HG03108 (cell line): ENCODE measurements around the gene FKBP1B.
"Not testable (repeated sequence)": the region's sequence is repeated elsewhere in the genome, so short reads cannot be mapped to it uniquely, and the experiment has no call there.

Source experiments
- ATAC-seq: cut with Tn5 transposase; IDR thresholded peaks from one replicate; pipeline ENCODE4 v1.9.1; 2021; ENCODE audit warnings: moderate library complexity; ENCODE audit not compliant: unreplicated experiment

The FKBP1B gene

DNA sequence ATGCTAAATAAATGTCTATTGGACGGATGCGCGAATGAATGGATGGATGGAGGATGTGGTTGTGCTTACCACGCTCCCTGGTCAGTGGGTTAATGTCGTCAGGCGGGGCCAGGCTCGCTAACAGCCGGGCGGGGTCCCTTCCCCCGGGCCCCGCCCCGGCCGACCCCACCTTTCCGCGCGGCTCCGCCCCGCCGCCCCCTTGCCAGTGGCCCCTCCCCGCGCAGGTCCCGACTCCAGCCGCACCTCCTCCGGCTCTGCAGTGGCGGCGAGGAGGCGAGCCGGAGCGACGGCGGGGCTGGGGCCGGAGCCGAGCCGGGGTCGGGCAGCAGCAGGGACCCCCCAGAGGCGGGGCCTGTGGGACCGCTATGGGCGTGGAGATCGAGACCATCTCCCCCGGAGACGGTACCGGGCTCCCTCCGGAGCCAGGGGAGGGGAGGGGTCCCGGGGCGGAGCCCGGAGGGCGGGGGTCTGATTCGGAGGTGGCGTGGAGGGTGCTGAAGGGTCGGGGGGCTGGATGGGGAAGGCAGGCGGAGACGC, at the start of gene FKBP1B:
FKBP1B (plus strand) TSS at position 257 of the 537 bp plus-strand sequence; CDS start at position 366, 109 bp downstream.
- ATAC-seq = no peak

DNA sequence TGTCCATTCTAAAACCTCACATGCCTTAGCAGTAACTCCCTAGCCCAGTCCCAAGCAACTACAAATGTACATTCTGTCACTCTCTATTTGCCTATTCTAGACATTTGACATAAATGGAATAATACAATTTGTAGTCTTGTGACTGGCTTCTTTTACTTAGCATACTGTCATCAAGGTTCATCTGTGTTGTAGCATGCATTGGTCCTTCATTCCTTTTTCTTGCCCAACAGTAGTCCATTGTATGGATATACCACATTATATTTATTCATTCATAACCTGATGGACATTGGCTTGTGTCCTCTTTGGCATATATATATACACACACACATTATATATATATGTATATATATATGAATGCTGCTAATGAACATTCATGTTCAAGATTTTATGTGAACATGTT, 41.8 kb upstream of the FKBP1B start:
- no peak for ATAC-seq

DNA sequence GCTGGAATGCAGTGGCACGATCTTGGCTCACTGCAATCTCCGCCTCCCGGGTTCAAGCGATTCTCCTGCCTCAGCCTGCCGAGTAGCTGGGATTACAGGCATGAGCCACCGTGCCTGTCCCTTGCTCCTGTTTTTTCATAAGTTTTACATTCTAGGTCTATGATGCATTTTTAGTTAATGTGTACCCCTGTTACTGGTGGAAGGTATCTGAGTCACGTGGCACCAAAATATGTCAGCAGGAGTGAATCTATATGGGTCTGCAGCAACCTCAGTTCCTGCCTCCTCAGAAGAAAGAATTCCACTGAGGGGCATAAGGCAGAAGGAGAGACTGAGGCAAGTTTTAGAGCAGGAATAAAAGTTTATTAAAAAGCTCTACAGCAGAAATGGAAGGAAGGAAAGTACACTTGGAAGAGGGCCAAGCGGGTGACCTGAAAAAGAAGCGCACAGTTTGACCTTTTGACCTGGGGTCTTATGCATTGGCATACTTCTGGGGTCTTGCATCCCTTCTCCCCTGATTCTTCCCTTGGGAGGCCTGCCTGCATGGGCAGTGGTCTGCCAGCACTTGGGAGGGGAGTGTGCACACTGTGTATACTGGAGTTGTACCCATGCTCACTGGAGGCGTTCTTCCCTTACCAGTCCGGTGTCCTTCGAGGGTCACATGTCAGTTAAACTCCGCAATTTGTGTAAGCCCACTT, 40.7 kb upstream of the FKBP1B start:
- ATAC-seq = no peak

DNA sequence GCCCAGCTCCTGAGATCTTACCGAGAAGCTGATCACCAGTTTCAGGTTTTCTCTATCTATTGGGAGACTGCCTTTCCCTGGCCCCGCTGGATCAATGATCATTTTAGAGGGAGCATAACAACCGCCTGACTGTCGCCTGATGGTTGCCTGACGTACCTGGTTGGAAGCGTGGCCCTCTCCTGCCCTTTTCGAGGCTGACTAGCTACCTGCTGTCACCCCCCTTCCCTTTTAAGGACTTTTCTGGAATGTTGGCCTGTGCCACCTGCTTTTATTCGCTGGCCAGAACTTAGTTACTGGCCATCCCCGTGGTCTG, 40.2 kb upstream of the FKBP1B start:
- no peak for ATAC-seq

DNA sequence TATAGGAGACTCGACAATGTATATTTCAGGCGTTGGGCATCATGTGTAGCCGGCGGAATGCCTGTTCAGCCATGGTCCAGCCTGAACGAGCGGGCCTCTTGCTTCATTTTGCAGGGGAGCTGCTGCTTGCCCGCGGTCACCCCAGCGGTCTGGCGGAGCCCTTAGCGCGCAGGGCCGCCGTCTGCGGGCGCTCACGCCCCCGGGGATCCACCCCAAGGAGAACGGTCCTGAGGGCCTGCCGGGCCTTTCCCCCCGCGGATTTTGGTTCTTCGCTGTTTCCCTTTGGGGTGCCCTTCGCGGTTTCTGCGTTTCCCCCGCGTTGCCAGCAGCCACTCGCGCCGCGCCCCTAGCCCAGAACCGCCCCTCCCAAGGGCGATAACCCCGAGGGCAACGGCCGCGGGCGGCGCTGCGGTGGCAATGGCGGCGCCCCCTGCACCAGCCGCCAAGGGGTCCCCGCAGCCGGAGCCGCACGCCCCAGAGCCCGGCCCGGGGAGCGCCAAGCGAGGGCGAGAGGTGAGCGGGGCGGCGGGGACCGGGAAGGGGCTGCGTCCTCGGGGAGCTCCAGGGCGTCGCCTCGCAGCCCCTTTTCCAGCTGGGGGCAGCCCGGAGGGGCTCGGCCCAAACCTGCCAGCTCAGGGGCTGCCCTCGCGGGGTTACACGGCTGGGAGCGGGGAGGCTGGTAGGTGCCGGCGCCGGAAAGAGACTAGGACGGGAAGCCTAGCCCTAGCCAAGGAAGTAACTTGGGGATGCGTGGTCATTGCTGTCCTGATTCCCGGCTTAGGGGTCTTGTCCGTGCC, 39.7 kb upstream of the FKBP1B start, which contains the start of gene MFSD2B:
MFSD2B (plus strand) TSS at position 406 of the 797 bp plus-strand sequence; CDS start at position 418, 12 bp downstream.
- no peak for ATAC-seq

DNA sequence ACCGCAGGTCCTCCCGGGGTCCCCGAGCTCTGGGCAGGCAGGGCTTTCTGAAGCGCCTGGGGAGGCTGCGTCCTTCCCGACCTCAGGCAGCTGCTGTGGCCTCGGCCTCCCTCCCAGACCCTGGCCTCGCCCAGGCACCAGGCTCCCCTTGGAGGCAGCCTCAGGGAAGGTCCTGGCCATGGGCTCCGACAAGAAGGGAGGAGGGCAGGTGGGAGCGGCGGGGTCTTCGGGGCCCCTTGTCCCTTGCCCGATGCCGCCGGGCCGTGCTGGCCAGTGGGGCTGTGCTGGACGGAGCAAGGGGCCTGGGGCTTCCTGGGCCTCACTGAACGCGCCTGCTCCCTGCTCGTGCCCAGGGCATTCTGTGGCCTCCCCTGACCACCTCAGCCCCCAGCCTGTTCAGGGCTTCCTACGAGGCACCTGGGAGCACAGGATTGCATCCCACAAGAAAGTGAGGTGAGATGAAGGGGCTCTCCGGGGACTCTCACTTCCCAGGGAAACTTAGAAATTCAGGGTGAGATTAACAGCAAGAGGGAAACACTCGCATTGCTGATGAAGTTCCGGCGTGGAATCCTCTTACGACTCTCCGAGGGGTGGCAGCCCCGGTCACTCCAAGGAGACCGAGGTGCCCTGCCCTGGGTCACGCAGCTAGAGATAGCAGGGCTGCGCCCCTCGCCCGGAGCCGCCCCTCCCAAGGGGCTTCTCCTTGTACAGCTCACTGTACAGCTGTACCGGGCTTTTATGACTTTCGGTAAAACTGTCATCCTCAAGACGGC, 38.9 kb upstream of the FKBP1B start:
- no peak for ATAC-seq

DNA sequence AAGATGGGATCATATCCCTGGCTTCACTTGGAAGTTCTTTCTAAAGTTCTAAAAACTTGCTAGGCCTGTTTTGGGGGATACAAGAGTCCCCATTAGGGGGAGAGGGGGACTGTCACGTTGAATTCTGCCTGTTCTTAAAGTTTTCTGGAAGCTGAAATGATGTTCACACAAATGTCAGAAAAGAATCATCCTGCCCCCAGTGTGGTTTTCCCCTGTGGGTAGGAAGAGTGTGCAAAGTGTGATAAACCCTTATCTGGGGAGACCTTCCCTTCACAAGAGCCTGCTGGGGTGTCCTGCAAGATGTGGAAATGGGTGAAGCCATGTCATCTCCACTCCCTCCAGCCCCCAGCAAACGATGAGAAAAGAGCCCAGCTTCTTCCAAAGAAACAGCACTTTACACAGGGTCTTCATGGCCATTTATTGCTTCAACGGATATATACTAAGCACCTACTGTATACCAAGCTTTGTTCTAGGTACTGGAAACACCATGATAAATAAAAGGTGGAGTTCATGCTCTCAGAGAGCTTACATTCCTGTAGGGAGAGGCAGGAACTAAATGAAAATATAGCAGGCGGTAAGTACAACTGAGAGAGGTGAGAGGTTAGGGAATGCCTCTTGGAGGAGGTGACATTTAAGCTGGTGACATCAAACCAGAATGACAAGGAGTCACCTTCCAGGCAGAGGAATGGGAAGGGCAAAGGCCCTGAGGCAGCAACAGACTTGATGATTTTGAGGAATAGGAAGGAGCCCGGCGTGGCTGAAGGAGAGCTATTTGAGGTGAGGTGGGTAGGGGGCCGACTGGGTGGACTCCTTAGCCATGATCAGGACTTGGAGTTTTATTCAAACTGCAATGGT, 38.1 kb upstream of the FKBP1B start:
- ATAC-seq = no peak

DNA sequence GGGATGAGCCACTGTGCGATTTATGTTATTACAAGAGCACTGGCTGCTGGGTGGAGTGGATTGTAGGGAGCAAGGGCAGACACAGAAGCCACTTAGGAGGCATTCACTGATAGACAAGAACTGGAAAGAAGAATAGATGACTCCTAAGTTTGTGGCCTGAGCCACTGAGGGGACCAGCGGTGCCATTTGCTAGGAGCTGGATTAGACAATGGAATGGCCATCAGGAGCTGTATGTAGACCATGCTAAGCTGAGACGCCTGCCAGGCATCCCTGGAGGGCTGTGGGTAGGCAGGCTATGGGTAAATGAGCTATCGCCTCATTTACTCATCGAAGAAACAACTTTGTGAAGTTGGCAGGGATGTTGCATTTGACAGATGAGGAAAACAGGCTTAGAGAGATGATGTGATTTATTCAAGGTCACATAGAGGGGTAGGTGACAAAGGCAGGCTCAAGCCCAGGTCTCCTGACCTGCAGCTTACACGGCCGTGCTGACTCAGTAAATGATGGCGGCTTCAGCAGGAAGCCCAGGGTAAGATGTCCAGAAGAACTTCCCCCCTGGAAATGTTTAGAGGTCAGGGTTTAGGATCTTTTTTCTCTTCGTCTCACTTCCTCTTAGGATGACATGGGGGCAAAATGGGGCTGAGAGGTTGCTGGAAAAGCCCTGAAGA, 36.9 kb upstream of the FKBP1B start:
- no peak for ATAC-seq

DNA sequence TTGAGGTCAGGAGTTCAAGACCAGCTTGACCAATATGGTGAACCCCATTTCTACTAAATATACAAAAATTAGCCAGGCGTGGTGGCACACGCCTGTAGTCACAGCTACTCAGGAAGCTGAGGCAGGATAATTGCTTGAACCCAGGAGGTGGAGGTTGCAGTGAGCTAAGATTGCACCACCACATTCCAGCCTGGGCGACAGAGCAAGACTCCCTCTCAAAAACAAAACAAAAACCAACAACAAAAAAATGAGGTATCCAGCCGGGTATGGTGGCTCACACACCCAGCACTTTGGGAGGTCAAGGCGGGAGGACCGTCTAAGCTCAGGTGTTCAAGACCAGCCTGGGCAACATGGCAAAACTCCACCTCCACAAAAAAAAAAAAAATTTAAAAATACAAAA, 34.6 kb upstream of the FKBP1B start:
- not testable (repeated sequence) for ATAC-seq

DNA sequence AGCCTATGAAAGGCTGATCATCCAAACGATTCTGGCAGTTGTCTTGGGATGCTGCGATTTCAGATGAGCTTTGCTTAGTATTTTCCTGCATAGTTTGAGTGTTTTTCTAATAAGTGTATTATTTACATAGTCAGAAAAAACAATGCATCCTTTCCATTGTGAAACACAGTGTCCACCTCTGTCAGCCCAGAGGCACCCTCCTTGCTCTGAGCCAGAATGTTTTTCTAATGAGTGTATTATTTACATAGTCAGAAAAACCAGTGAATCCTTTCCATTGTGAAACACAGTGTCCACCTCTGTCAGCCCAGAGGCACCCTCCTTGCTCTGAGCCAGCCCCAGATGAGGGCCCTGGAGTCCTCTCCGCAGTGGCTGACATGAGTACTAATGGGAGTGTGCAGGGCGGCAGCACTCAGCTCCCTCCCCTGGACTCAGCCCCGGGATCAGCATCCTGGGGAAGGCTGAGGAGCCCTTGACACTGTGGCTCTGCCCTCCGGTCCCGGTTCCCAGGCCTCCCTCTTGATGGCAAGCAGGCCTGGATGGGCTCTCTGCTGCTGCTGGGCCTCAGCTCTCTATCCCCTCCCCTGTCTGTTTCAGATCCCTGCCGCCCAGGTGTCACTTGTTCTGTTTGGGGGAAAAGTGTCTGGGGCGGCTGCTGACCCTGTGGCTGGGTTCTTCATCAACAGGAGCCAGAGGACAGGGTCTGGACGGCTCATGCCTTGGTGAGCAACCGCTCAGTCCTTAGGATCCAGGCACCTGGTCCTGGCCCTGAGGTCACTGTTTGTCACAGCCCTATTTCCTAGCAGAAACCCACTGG, 33.8 kb upstream of the FKBP1B start:
- ATAC-seq = no peak

DNA sequence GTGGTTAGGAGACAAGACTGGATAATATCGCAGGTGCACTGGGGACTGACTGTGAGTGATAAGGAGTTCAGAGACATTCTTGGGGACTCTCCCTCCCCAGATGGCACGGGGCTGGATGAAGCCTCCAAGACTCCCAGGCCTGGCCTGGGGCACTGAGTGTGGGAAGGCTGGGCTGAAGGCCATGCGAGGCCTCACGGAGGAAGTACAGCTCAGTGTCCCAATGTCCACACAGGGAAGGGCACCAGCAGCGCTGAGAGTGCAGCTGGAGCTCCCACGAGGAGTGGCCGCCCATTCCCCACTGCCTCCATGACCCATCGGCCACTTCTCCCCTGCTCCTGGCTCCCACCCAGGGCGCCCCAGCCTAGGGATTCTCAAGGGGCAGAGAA, 33.2 kb upstream of the FKBP1B start:
- ATAC-seq = no peak

DNA sequence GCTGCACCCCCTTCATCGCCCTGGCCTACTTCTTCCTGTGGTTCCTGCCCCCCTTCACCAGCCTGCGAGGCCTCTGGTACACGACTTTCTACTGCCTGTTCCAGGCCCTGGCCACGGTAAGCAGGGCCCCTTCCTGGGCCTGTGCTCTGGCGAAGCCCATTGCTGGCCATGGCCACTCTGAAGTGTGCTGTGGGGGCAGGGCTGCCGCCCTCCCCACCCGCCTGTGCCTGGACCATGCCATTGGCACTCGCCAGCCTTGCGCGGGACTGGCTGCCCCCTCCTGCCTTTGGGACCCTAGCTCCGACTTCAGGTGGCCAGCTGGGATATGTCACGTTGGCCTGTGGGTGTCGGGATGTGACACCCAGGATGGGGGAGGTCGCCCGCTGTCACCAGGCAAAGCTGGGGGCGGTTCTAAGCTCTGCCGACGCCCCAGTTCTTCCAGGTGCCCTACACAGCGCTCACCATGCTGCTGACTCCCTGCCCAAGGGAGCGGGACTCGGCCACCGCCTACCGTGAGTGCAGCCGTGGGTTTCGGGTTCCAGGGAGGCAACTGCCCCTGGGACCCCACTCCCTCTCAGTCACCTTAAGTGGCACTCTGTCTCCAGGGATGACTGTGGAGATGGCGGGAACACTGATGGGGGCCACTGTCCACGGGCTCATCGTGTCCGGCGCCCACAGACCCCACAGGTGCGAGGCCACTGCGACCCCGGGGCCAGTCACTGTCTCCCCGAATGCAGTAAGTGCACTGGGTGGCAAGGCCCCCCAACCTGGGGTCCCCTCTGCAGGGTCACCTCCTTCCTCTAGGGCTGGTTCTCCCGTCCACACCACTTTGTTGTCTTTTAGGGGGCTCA, 32.5 kb upstream of the FKBP1B start:
- no peak for ATAC-seq

DNA sequence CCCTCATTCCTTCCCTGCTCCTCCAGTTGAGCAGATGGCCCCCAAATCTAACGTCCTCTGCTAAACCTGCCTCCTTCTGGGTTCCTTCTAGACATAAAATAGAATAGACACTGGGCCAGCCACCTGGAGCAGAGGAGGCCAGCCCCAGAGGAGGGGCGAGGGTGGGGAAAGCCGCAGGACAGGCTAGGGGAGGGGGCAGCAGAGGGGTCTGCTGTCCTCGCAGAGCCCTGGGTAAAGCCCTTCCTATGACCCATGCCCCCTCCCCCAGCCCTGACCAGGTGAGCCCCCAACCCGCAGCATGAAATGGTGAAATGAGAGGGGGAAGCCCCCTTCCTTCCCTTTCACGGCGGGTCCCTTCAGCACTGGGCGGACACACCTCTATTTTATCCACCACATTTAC, 31.8 kb upstream of the FKBP1B start:
- ATAC-seq = no peak

DNA sequence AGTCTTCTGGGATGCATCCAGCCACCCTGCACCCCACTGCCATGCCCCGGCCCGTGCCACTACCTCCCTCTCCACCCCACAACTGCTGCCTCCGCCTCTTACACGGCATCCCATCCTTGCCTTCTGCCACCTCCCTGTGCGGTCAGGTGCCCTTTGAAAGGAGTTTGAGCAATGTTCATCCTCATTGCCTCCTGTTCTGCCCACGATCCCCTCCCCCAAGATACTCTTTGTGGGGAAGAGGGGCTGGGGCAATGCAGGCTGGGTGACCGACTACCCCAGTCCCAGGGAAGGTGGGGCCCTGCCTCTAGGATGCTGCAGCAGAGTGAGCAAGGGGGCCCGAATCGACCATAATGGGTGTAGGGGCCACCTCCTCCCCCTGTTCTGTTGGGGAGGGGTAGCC, 31.3 kb upstream of the FKBP1B start:
- no peak for ATAC-seq

DNA sequence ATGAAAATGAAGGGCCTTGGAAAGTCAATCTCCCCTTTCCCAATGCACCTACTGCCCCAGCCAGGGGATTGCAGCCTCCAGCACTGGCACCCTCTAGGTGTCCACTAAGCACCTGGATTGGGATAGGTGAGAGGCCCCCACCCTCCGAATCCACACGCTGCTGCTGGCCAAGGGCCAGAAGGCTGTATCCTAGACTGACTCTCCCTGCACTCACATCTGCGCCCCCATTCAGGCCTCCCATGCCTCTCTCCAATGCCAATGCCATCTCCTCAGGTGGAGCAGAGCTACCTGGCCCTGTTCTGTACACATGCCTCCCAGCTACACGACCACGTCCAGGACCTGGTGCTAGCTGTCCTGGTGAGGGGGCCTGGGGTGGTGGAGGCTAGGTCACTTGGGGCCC, 29.8 kb upstream of the FKBP1B start:
- ATAC-seq = no peak

DNA sequence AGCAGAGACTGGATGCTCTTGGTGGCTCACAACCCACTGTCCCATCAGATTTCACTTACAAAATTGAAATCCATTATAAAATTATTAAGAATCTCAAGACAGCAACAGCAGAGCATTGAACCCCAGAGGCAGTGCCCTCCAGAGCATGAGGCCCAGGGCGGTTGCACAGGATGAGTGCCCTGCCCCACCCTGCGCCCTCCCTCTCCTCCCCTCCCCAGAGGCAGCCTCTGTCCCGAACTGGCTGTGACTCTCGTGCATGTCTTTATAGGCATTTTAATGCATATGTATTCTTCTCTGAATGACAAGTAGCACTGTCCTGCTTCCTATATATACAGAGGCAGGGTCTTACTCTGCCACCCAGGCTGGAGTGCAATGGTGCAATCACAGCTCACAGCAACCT, 29.3 kb upstream of the FKBP1B start:
- no peak for ATAC-seq

DNA sequence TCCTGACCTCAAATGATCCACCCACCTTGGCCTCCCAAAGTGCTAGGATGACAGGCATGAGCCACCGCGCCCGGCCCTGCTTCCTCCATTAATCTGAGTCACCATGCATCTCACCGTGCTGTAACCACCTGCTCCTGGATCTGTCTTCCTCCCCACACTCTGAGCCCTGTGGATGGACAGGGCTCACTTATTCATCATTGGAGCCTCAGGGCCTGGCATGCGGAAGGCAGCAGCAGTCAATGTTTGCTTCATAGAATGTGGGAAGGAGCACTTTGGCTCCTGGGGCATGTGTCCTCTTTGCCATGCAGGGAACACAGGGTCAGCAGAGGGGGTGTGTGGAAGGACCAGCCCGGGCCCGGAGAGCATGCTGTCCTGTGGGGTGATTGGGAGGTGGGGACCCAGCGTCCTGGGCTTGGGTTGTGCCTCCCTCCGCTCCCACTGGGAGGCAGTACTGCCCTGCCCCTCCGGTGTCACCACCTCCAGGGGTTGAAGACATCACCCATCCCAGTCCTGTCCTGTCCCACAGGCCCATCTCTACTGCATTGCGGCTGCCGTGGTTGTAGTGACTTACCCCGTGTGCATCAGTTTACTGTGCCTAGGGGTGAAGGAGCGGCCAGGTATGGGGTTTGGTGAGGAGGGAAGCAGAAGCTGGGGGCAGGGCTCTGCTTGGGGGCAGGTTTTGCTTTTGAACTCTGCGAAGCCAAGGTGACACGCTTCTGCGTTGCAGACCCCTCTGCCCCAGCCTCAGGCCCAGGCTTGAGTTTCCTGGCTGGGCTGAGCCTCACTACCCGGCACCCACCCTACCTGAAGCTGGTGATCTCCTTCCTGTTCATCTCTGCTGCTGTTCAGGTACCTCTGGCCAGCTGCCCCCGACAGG, 28.2 kb upstream of the FKBP1B start:
- no peak for ATAC-seq
